Epithelial cell of alveolus of lung (primary cell): Measurements from ENCODE around the gene CPSF7. TPM values are rescaled to one million over a fixed set of nuclear protein-coding genes. Genes with fewer than 3 reads are reported as not detected.

Experiments
- total RNA-seq: library from RNA; depleted of rRNA; stranded (reverse); fragments of >200 nt; gene quantifications from 2 replicates; pipeline ENCODE4 v1.2.1, GENCODE V29; 2015

Gene CPSF7, protein sequence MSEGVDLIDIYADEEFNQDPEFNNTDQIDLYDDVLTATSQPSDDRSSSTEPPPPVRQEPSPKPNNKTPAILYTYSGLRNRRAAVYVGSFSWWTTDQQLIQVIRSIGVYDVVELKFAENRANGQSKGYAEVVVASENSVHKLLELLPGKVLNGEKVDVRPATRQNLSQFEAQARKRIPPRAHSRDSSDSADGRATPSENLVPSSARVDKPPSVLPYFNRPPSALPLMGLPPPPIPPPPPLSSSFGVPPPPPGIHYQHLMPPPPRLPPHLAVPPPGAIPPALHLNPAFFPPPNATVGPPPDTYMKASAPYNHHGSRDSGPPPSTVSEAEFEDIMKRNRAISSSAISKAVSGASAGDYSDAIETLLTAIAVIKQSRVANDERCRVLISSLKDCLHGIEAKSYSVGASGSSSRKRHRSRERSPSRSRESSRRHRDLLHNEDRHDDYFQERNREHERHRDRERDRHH
- 38.4 and 44.2 TPM in 2 replicates for total RNA-seq

GRCh38 chr11:61429691-61430582 is at the start of gene CPSF7, which contains the start of gene SDHAF2:
Gene CPSF7, minus strand, starts transcription at chr11:61429975. Its CDS starts 740 bp downstream, at chr11:61429235.
Gene SDHAF2, plus strand, starts transcription at chr11:61430124. Its CDS starts 23 bp downstream, at chr11:61430147.

DNA sequence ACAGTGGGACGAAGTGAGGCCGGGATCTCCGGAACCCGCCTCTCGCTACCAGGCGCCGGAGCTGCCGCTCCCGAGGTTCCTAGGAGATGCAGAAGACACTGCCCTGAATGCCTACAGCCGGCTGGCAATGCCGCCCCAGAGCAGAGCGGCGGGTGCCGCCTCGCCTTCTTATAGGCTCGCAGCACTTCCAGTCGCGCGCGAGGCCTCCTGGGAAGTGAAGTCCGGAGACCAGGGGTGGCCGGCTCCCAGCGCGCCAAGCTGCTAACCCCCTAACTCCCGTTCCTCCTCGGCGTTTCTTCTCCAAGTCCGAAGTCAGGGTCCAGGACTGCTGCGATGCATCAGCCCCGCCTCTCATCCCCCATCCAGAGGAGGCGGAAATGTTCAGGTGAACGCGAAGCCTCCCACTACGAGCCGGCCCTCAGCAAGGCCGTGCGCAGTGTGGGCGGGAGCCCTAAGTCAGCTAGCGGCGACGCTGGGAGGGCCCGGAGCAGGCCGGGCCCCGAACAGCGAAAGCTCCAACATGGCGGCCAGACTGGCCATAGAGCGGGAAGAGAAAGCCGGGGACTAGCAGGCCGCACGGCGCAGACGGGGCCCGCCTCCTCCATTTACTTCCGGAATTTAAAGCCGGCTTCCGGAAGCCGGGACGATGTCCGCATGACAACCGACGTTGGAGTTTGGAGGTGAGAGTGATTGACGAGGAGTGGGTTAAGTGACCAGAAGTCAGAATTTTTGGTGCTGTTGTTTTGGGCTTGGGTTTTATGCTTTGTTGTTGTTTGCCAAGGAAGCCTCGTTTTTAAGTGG is 67.8 kb downstream of the CPSF7 start, which contains the start of the genes CYB561A3 and TMEM138:
Gene CYB561A3, minus strand, starts transcription at position 142 of the 801 bp plus-strand sequence. CDS start 5,169 bp downstream, outside the sequence.
Gene TMEM138, plus strand, starts transcription at position 634 of the 801 bp plus-strand sequence. CDS start 2,017 bp downstream, outside the sequence.

Other genes with a start within 250 kb of the CPSF7 start
- gene PGA3, start 226.5 kb downstream of the CPSF7 start, total RNA-seq = not detected in 2 replicates
- not detected in 2 replicates for gene PGA4, start 207.6 kb downstream of the CPSF7 start, total RNA-seq
- gene PGA5, start 188.8 kb downstream of the CPSF7 start, total RNA-seq = not detected in 2 replicates
- gene VWCE, start 134.7 kb downstream of the CPSF7 start, total RNA-seq = 2.3 and 2.6 TPM in 2 replicates
- 149 and 190 TPM in 2 replicates for gene DDB1, start 96.9 kb downstream of the CPSF7 start, total RNA-seq
- 27.5 and 28.5 TPM in 2 replicates for gene TKFC, start 96.7 kb downstream of the CPSF7 start, total RNA-seq
- gene CYB561A3, start 68.1 kb downstream of the CPSF7 start, total RNA-seq = 51.8 and 72.4 TPM in 2 replicates
- 19.6 and 27.9 TPM in 2 replicates for gene TMEM138, start 67.6 kb downstream of the CPSF7 start, total RNA-seq
- 12.4 and 14.0 TPM in 2 replicates for gene TMEM216, start 37.4 kb downstream of the CPSF7 start, total RNA-seq
- 36.4 and 45.3 TPM in 2 replicates for gene SDHAF2, start 149 bp upstream of the CPSF7 start, total RNA-seq
- 0.64 TPM in 1 of 2 replicates, not detected in the other for gene LRRC10B, start 78.8 kb upstream of the CPSF7 start, total RNA-seq
- gene SYT7, start 151.1 kb upstream of the CPSF7 start, total RNA-seq = 1.5 and 1.8 TPM in 2 replicates